AG04449 (cell line): ENCODE measurements around the gene TES.

Experiments used
- CTCF ChIA-PET: fragments of 350-600 bp; formaldehyde crosslinking; extraction: SDS; loops from one replicate; lab custom pipeline; 2021; ENCODE audit warnings: antibody characterized with exemption; lab: Yijun Ruan, JAX
- POLR2A ChIA-PET: fragments of 400-600, 350-600 bp; formaldehyde crosslinking; extraction: SDS; loops from one replicate; lab custom pipeline; 2020; ENCODE audit warnings: antibody characterized with exemption, inconsistent platforms; lab: Yijun Ruan, JAX
- DNase-seq: peaks from one replicate; pipeline ENCODE4 v3.0.0-alpha.2; 2010; ENCODE audit warnings: low read depth, low spot score
- H3K4me3 ChIP-seq: 2 replicates; pipeline ENCODE4 v1.5.1; 2011; ENCODE audit warnings: low read depth, mild to moderate bottlenecking, control low read depth, low read length
- CTCF ChIP-seq: IDR thresholded peaks from one replicate; pipeline ENCODE4 v1.5.1; 2011; ENCODE audit warnings: mild to moderate bottlenecking, moderate library complexity, low read length, control low read depth, inconsistent platforms; ENCODE audit not compliant: insufficient read depth; ENCODE audit errors: missing control alignments

The TES gene

GRCh38 chr7:116208919-116209318 lies 1.4 kb upstream of the TES start:
- H3K4me3 ChIP-seq, result no peak overlapping the region
- no peak for DNase-seq
- no peak for TF ChIP-seq CTCF
- ChIA-PET POLR2A (no interaction called here), CTCF (interaction anchor here (0.7 to 3.6 kb wide), 6 partner anchors 8 to 169 kb away, joined by 3 to 17 read pairs (median 4); no protein-coding TSS in a partner anchor)

DNA sequence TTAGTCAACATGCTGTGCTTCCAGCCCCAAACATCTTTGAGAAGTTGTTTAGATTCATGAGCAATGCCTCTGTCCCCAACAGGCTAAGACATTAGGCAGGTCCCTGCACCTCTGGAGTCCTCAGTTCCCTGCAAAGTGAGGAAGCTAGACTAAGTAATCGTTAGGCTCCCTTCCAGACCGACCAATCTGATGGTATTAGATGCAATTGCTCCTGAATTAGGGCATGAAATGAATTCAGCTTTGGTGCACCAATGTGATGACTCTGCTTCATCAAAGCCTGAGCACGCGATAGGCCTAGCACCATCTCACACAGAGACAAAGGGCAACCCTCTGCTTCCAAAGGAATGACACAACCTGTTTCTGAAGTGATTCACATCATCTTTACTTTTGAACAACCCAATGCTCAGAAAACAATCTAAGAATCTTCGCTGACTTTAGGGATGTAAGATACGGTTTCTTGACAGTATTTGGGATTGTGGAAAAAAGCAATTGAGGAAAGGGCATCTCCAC lies 723 bp upstream of the TES start:
- ChIA-PET CTCF (interaction anchor here (0.8 to 3.6 kb wide), 6 partner anchors 9 to 33 kb away, joined by 3 to 17 read pairs (median 5); no protein-coding TSS in a partner anchor), POLR2A (interaction anchor here (1.1 to 2.7 kb wide), 6 partner anchors 10 to 33 kb away, joined by 4 to 20 read pairs (median 6); no protein-coding TSS in a partner anchor)
- no peak for TF ChIP-seq CTCF
- no peak overlapping the region; the same call in 1 of the 2 replicates for H3K4me3 ChIP-seq
- DNase-seq, result no peak

DNA sequence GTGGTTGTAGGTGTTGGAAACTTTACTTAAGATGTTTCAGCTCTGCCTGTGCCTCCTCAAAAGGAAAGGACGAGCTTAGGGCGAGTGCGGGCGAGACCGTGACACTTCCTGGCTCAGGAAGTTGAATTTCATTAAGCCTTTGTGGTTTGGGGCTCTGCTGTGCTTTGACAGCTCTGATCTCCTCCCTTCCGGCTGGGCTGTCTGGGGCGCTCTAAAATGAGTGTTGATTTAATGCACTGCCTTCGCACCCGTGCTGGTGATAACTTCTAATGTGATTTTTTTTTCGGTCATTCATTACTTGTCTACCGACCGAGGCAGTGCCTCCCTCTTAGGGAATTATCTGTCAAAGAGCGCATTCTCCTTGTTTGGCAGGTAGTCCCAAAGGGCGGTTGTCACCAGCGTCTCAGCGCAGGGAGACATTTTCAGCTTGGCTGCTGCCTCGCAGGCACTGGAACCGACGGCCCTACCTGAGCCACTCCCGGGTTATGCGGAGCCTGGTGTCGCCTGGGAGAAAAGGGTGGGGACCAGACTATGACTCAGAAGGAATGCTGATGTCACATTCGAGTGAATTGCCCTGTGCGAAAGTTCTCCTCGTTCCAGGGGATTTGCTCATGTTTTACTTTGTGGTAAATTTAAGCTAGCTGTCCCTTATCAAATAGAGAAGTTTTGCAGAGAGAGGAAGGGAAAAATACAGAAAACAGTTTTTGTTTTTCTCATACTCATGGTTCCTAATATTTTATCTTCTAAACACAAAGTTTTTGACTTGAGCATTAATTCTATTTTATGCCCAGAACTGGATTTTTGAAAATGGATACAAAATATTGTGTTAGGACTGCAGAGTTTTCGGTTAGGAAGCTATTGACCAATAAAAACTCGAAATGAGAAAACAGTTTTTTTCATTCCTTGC lies 920 bp downstream of the TES start:
- peak; percentile 84 for DNase-seq
- ChIA-PET CTCF (interaction anchor here (0.7 to 3.6 kb wide), 11 partner anchors 9 to 73 kb away, joined by 3 to 17 read pairs (median 4); no protein-coding TSS in a partner anchor), POLR2A (interaction anchor here (0.9 to 2.7 kb wide), 13 partner anchors 8 to 505 kb away, joined by 3 to 20 read pairs (median 5); no protein-coding TSS in a partner anchor)
- no peak for TF ChIP-seq CTCF
- peak overlapping the region; percentile 80 for H3K4me3 ChIP-seq

DNA sequence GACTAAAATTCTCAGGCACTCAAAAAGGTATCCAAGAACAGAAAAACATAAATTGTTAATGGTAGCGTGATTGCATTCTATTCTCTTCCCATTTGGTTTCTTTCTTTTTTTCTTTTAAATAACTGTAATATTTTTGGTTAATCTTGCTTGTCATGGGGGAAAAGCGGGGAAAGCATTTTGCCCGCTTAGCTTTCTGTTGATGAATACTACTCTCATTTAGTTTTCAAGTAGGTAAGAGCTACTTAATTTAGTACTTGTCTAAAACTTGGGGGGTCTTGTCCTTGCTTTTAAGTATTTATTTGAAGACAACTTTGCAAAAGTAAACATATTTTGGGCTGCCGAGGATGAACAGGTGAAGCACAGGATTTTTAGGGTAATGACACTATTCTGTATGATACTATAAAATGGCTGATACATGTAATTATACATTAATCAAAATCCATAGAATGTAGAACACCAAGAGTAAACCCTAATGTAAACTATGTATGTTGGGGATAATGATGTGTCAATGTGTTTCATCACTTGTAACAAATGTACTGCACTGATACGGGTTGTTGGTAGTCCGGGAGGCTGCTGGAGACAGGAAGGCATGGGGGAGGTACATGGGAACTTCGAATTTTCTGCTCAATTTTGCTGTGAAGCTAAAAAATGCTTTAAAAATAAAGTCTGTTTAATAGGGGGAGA lies 1.7 kb downstream of the TES start:
- ChIA-PET POLR2A (interaction anchor here (1.0 to 2.7 kb wide), 4 partner anchors 13 to 504 kb away, joined by 3 to 20 read pairs (median 8); no protein-coding TSS in a partner anchor), CTCF (interaction anchor here (0.7 to 3.6 kb wide), 8 partner anchors 13 to 74 kb away, joined by 3 to 17 read pairs (median 4); no protein-coding TSS in a partner anchor)
- TF ChIP-seq CTCF, result no peak

DNA sequence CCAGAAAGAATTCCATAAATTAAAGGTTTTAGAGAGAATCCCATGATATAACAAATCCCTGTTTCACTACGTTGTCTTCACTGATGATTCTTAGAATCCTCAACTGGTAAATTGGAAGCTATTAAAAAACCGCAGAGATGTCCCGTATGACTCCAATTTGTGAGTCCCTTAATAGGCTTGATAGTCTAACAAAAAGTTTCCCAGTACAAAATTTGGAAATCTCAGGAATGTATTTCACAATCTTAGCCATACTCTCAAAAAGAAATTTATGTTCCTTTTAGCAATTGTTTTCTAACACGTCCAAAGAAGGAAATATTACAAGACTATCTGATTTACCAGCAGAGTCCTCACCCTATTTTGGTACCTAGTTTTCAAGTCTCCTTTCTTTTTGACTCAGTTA lies 2.5 kb downstream of the TES start:
- DNase-seq, result no peak
- CTCF ChIA-PET, result interaction anchor here (0.7 to 2.4 kb wide), 4 partner anchors 20 to 314 kb away, joined by 3 to 10 read pairs (median 4); no protein-coding TSS in a partner anchor
- TF ChIP-seq CTCF, result no peak
- POLR2A ChIA-PET, result no interaction called here
- peak overlapping the region; percentile 80 for H3K4me3 ChIP-seq

More for the DNA sequence above, 1.7 kb downstream of the TES start:
- H3K4me3 ChIP-seq, result peak overlapping the region; percentile 80
- no peak for DNase-seq
